Measurements from ENCODE around the gene ATP1B3.
A peak's percentile ranks its signal among the peaks of the same experiment; 100 is the strongest.

Gene ATP1B3

DNA sequence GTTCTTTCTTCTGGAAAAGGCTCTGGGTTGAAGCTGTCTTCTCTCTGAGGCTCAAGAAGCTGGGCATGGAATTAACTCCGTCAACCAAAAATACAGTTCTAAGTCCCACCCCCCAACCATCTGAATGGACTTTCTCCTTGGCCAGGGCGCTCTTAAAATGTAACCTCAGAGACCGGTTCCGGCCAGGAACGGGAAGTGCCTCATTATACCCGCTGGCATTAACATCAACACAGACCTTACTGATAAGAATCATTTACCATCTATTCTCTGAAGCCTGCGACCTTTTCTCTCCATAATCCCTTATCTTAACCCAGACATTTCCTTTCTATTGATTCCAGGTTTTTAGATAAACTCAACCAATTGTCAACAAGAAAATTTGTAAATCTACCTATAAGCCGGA is 64.7 kb downstream of the ATP1B3 start:
- no peak for ATAC-seq (replicated peaks; ENCODE audit: extremely low read depth, poor library complexity, severe bottlenecking)
- no peak for DNase-seq (ENCODE audit: low spot score in 2 of 2)
- Mint-ChIP-seq H3K36me3 (ENCODE audit: insufficient read depth) (peaks cover 5% of the 10 kb centered on the region), H3K27ac (ENCODE audit: low read depth) (peak overlapping the region; percentile 7), H3K9me3 (no peaks in the 10 kb centered on the region), H3K4me3 (no peak overlapping the region), H3K4me1 (no peaks in the 10 kb centered on the region), H3K27me3 (no peaks in the 10 kb centered on the region)

DNA sequence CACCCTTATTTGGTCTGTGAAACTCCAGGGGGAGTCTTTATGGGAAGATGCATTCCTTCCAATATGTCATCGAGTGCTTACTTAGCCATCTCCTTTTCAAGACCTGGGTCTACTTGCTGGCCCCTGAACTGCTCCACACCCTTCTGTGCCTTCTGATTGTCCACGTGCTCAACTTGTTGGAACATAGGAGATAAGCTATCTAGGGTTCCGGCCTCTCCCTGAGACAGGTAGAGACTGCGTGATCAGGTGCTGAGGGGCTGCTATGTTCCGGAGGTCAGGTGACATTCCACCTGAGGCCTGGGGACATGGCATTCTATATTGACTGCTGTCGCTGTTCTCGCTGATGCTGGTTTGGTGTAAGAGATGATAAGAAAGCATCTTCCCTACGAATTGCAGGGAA is 65.6 kb downstream of the ATP1B3 start:
- H3K27ac Mint-ChIP-seq (ENCODE audit: low read depth), result no peak overlapping the region
- H3K27me3 Mint-ChIP-seq, result no peaks in the 10 kb centered on the region
- no peak for ATAC-seq (replicated peaks; ENCODE audit: extremely low read depth, poor library complexity, severe bottlenecking)

DNA sequence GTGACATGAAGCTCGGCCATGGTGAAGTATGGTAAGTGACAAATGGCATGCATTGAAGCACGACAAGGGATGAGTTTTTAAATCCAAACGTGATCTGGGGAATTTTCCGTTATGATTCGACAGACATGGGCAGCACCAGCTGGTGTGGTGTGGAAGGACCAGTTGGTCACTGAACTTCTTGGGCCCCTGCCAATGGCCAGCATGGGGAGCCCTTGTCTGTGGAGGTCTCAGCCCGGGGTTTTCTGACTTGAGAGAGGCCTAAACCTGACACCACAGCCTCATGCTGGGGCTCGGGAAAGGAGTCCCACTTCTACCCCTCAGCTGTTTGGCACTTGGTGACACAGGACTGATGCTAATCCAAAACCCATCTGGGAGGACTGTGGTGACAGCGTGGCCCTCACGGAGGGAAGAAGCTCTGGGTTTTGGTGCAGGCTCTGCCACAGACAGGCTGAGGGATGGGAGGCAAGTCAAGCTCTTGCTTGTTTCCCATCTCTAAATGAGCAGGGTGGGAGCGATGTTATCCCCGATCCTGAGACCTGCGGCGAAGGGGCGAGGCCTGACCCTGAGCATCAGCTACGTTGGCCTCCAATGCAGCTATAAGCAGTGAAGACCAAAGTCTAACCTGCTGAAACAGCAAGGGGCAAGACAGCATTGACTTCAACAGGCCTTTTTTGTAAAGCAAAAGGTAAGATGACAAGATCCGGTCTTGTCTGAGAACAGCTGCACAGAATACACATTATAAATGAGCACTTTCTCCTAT is 69.5 kb downstream of the ATP1B3 start:
- no peaks in the 10 kb centered on the region for H3K9me3 Mint-ChIP-seq

More for the DNA sequence above, 65.6 kb downstream of the ATP1B3 start:
- Mint-ChIP-seq H3K4me3 (no peak overlapping the region), H3K36me3 (ENCODE audit: insufficient read depth) (peaks cover 5% of the 10 kb centered on the region), H3K9me3 (no peaks in the 10 kb centered on the region), H3K4me1 (no peaks in the 10 kb centered on the region)
- no peak for DNase-seq (ENCODE audit: low spot score in 2 of 2)

DNA sequence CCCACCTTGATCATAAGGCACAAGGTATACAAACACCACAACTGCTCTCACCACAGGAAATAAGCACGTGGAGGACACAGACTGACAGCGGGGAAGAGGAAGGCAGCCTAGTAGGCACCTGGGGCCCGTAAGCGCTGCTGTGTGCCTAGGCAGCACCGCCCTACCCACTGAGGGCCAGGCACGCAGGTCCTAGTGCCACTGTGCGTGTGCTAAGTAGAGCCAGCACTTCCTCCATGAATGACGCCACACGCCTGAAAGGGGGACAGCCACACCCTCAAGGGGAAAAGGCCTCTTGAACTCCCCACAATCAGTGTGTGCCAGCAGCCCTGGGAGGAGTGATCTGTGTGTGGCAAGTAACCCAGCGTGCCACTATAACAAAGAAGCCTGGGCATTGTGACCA is 73.0 kb downstream of the ATP1B3 start:
- Mint-ChIP-seq H3K4me3 (no peak overlapping the region), H3K36me3 (ENCODE audit: insufficient read depth) (no peaks in the 10 kb centered on the region), H3K4me1 (no peaks in the 10 kb centered on the region), H3K27me3 (no peaks in the 10 kb centered on the region), H3K9me3 (no peaks in the 10 kb centered on the region), H3K27ac (ENCODE audit: low read depth) (no peak overlapping the region)
- no peak for ATAC-seq (replicated peaks; ENCODE audit: extremely low read depth, poor library complexity, severe bottlenecking)
- DNase-seq (ENCODE audit: low spot score in 2 of 2), result no peak

More for the DNA sequence above, 69.5 kb downstream of the ATP1B3 start:
- Mint-ChIP-seq H3K36me3 (ENCODE audit: insufficient read depth) (peaks cover 4% of the 10 kb centered on the region), H3K27ac (ENCODE audit: low read depth) (no peak overlapping the region), H3K4me1 (no peaks in the 10 kb centered on the region), H3K4me3 (no peak overlapping the region), H3K27me3 (no peaks in the 10 kb centered on the region)
- DNase-seq (ENCODE audit: low spot score in 2 of 2) (no peak), ATAC-seq (replicated peaks; ENCODE audit: extremely low read depth, poor library complexity, severe bottlenecking) (no peak)

DNA sequence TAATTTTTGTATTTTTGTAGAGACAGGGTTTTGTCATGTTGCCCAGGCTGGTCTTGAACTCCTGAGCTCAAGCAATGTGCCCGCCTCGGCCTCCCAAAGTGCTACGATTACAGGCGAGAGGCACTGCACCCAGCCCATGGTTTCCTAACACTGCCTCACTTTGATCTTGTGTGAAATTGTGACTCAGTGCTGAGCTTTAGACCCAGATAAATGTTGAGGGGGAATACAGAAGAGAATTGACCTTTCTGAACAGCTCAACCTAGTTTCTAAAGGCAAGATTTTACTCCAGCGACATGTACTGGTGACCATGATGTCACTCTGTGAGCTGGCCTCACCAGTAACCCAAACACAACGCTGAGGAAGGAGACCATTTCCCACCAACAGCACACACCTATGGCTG is 73.5 kb downstream of the ATP1B3 start:
- no peaks in the 10 kb centered on the region for H3K4me1 Mint-ChIP-seq
- H3K27me3 Mint-ChIP-seq, result no peaks in the 10 kb centered on the region
- no peaks in the 10 kb centered on the region for H3K9me3 Mint-ChIP-seq
- ATAC-seq (replicated peaks; ENCODE audit: extremely low read depth, poor library complexity, severe bottlenecking), result no peak
- H3K27ac Mint-ChIP-seq (ENCODE audit: low read depth), result no peak overlapping the region
- no peak overlapping the region for H3K4me3 Mint-ChIP-seq
- no peak for DNase-seq (ENCODE audit: low spot score in 2 of 2)
- H3K36me3 Mint-ChIP-seq (ENCODE audit: insufficient read depth), result peaks cover under 1% of the 10 kb centered on the region

DNA sequence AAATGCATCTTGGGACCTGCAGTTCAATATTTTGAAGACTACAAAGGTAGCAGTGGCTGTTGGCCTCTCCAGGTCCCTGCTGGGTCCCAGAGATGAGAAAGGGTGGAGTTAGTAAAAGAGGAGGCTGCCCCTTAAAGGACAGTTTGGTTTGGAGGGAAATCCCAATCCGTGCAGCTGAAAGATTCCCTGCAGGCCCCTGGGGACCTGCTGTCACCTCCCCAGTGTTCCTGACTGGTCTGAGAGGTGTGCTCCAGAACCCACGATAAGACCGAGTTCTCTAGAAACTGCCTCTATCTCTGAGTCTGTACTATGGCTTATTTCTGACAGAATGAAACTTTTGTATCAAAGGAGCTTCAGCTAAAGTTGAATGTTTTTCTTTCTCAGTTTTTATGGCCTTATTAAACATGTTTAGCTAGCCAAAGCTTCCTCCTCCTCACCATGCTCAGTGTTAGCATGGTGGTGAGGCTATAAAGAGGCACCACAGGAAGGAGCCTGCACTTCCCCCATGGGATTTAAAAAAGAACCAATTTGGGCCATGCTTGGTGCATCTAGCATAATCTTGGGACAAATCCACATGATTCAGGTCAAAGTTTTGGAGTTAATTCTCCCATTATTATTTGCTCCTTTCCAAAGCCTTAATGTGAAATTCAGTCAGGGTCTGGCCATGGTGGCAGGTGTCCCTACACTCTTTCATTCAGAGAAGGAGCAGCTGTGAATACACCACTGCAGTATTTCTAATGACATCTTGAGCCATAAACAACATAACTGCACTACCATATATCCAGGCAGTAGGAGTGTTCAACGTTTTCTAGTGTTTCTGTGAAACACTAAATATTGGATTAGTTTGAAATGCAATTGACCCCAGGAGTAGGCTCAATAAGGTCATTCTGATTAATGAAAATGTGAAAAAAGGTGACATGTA is 74.4 kb downstream of the ATP1B3 start:
- Mint-ChIP-seq H3K36me3 (ENCODE audit: insufficient read depth) (peaks cover 4% of the 10 kb centered on the region), H3K9me3 (no peaks in the 10 kb centered on the region), H3K27me3 (no peaks in the 10 kb centered on the region), H3K4me1 (no peaks in the 10 kb centered on the region), H3K4me3 (no peak overlapping the region), H3K27ac (ENCODE audit: low read depth) (no peak overlapping the region)
- no peak for DNase-seq (ENCODE audit: low spot score in 2 of 2)
- ATAC-seq (replicated peaks; ENCODE audit: extremely low read depth, poor library complexity, severe bottlenecking), result no peak

DNA sequence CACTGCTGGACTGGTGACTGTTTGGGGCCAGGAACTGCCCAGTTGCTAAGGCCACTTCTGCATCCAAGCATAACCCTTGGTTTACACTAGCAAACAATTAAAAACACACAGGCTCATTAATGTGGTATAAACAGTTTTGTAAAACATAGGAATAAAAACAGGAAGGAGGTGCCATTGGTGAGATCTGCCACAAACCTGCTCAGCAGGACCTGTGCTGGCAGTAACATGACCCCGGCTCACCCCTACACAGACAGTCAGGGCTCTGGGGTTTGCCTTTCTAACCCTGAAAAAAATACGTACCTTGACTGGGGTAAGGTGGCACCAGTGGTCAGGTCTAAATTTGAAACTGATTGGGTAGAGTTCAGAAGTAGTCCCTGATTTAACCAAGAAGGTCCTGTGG is 76.2 kb downstream of the ATP1B3 start:
- no peaks in the 10 kb centered on the region for H3K9me3 Mint-ChIP-seq

DNA sequence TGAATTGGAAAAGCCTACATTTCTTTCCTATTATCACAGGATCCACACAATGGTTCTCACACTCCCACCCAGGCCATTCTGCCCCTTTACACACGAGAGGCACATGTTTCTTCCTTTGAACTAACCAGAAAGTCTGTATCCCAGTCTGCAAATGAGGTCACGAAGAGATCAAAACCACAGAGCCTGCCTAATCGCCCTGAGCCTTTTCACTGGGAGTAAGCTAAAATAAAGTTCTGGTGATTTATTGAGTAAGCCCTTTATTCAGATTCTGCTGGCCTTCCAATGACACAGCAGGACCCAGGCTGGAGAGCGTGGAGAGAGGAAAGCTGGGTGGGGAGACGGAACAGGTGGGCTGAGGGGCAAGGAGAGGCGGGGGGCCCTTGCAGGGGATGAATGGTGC is 78.7 kb downstream of the ATP1B3 start:
- Mint-ChIP-seq H3K27ac (ENCODE audit: low read depth) (peak overlapping the region; percentile 42), H3K4me3 (no peak overlapping the region), H3K27me3 (no peaks in the 10 kb centered on the region), H3K4me1 (no peaks in the 10 kb centered on the region), H3K9me3 (no peaks in the 10 kb centered on the region), H3K36me3 (ENCODE audit: insufficient read depth) (peaks cover 14% of the 10 kb centered on the region)
- ATAC-seq (replicated peaks; ENCODE audit: extremely low read depth, poor library complexity, severe bottlenecking) (no peak), DNase-seq (ENCODE audit: low spot score in 2 of 2) (no peak)

More for the DNA sequence above, 76.2 kb downstream of the ATP1B3 start:
- Mint-ChIP-seq H3K4me1 (no peaks in the 10 kb centered on the region), H3K4me3 (no peak overlapping the region), H3K27me3 (no peaks in the 10 kb centered on the region), H3K27ac (ENCODE audit: low read depth) (no peak overlapping the region), H3K36me3 (ENCODE audit: insufficient read depth) (peaks cover 5% of the 10 kb centered on the region)
- ATAC-seq (replicated peaks; ENCODE audit: extremely low read depth, poor library complexity, severe bottlenecking) (no peak), DNase-seq (ENCODE audit: low spot score in 2 of 2) (no peak)

DNA sequence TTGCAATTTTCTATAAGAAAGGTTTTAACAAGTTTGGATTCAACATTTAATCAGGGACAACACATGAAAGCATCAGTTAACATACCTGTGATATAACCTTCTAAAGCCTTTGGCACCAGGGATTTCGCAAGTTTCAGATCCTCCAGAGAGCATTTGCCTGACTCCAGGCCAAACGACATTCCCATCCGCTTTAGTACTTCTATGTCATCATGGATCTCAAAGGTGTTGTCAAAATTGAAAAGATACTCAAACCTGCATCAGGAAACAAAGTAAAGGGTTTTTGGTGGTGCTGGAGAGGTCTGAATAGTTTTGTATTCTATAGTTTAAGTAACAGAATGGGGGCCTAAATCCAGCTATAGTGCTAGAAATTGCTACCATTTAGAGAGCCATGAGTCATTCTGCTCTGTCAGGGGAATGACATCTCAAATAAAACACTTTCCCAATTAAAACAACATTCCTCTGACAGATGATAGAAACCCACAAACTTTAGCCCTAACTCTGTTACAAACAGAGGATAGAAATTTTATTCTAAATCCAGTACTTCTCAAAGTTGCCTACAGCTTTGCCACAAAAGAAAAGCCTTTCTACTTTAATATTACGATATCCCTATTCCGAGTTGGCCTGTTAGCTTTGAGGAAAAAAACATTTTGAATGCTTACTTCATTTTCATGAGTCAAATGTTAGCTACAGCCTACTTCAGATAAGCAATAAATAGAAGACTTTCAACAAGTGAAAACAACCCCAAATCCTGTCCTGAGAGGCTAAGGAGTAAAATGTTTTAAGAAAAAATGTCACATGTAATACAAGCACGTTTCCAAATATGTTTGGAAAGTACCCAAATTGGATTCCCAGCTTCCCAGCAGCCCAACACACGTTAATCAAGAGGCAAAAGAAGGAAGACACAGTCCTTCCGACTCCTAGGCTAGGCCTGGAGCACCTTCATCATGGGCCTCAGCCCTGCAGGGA is 83.4 kb downstream of the ATP1B3 start:
- Mint-ChIP-seq H3K27ac (ENCODE audit: low read depth) (no peak overlapping the region), H3K9me3 (no peaks in the 10 kb centered on the region), H3K4me1 (no peaks in the 10 kb centered on the region), H3K27me3 (no peaks in the 10 kb centered on the region), H3K4me3 (no peak overlapping the region), H3K36me3 (ENCODE audit: insufficient read depth) (peaks cover 19% of the 10 kb centered on the region)
- DNase-seq (ENCODE audit: low spot score in 2 of 2) (no peak), ATAC-seq (replicated peaks; ENCODE audit: extremely low read depth, poor library complexity, severe bottlenecking) (no peak)

DNA sequence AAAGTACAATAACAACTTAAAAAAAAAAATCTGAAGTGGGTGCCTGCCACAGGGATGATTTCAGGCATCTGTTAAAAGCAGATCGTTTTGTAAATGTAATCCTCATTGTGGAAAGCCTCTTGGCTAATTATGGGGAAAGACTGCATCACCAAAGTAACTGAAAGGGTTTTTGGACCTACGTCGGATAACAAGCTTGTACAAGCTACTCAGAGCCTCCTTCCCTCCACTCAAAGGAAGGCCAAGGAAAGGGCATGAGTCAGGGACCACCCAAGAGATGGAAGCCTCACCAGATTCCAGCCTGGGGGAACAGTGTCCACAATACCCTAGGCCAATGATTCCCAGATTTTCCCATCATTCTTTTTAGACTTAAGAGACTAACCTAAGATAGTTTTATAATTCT is 84.3 kb downstream of the ATP1B3 start:
- H3K36me3 Mint-ChIP-seq (ENCODE audit: insufficient read depth), result peaks cover 16% of the 10 kb centered on the region
- no peaks in the 10 kb centered on the region for H3K4me1 Mint-ChIP-seq
- H3K9me3 Mint-ChIP-seq, result no peaks in the 10 kb centered on the region
- H3K27me3 Mint-ChIP-seq, result no peaks in the 10 kb centered on the region
- DNase-seq (ENCODE audit: low spot score in 2 of 2) (no peak), ATAC-seq (replicated peaks; ENCODE audit: extremely low read depth, poor library complexity, severe bottlenecking) (no peak)
- H3K27ac Mint-ChIP-seq (ENCODE audit: low read depth), result no peak overlapping the region
- H3K4me3 Mint-ChIP-seq, result no peak overlapping the region

DNA sequence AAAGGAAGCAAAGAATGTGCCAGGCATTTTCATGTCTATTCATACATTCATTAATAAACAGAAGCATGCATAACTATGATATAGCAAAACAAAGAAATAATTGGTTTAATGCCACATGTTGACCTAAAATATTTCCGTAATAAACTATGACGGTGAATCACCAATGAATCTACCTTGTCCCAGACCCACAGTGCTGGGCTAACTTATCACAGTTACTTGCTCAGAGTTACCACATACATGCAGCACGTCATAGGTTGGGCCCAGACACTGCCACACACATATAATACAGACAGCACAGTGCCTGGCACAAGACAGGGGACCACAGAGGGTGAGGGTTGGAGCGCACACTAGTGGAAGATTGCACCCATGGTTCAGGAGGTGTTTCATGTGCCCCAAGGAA is 86.9 kb downstream of the ATP1B3 start:
- ATAC-seq (replicated peaks; ENCODE audit: extremely low read depth, poor library complexity, severe bottlenecking) (no peak), DNase-seq (ENCODE audit: low spot score in 2 of 2) (no peak)
- H3K27ac Mint-ChIP-seq (ENCODE audit: low read depth), result no peak overlapping the region
- H3K27me3 Mint-ChIP-seq, result no peaks in the 10 kb centered on the region
- no peaks in the 10 kb centered on the region for H3K9me3 Mint-ChIP-seq
- peaks cover 15% of the 10 kb centered on the region for H3K36me3 Mint-ChIP-seq (ENCODE audit: insufficient read depth)
- no peak overlapping the region for H3K4me3 Mint-ChIP-seq
- H3K4me1 Mint-ChIP-seq, result no peaks in the 10 kb centered on the region

DNA sequence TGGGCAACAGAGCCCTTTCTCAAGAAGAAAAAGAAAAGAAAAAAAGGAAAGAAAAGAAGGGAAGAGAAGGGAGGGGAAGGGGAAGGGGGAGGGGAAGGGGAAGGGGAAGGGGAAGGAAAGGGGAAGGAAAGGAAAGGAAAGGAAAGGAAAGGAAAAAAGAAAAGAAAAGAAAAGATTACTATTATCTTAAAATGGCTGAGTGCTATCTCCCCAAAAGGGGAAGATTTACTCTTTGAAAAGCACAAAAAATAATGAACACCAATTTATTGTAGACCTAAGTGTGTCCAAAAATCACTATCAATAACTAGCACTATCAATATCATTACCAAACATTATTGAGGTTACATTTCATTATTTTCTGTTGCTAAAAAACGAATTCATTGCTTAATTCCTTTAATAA is 89.0 kb downstream of the ATP1B3 start:
- H3K4me3 Mint-ChIP-seq, result no peak overlapping the region
- no peaks in the 10 kb centered on the region for H3K4me1 Mint-ChIP-seq
- no peak overlapping the region for H3K27ac Mint-ChIP-seq (ENCODE audit: low read depth)
- ATAC-seq (replicated peaks; ENCODE audit: extremely low read depth, poor library complexity, severe bottlenecking) (no peak), DNase-seq (ENCODE audit: low spot score in 2 of 2) (no peak)
- no peaks in the 10 kb centered on the region for H3K27me3 Mint-ChIP-seq
- H3K9me3 Mint-ChIP-seq, result no peaks in the 10 kb centered on the region
- peaks cover 7% of the 10 kb centered on the region for H3K36me3 Mint-ChIP-seq (ENCODE audit: insufficient read depth)
